ENCODE measurements around the gene KATNIP.

KATNIP gene

DNA sequence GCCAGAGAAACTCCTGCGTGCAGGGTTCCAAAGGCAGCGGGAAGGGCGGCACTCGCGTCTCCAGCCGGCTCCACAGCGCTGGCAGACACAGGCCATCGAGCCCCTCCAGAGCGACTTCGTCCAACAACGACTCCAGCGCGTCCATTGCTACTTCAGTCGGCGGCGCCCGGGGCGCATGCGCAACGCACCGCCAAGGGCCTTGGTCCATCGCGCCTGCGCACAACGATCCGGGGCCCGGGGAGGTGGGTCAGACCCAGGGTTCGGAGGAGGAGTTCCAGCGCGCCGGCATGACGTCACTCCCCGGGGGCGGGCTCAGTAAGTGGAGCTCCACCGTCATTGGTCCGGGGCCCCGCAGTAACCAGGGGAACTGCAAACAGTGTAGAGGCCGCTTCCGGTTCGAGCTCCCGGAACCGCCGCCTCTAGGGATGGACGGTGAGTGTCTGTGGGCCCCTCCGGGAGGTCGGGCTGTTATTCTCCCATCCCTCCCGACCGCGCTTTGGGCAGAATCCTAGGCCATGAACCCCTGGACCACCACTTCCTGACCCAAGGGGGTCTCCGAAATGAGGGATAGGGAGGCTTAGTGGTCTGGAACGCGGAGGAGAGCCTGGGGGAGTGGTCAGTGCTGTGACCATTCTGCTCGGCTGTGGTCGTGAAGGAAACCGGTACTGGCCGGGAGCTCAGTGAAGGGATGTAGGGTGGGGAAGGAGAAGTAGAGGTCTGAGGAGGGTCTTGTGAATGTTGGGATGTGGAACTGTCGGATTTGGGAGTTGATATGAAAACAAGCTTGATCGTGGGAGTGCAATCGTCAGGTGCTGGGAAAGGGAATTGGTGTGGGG lies at the start of gene KATNIP, which contains the start of gene GTF3C1:
TSS of gene KATNIP (plus strand) at position 399 of the 836 bp plus-strand sequence. CDS start at position 426, 27 bp downstream.
TSS of gene GTF3C1 (minus strand) at position 168 of the 836 bp plus-strand sequence. CDS start at position 145, 23 bp downstream.
- H3K27me3 ChIP-seq (ENCODE audit: control insufficient read depth, insufficient read depth, low read length): no peaks in the 10 kb centered on the region
- peak within 1 kb of the TSS; percentile 100 for H3K4me3 ChIP-seq (ENCODE audit: low read depth, low read length)
- H3K27ac ChIP-seq (ENCODE audit: low read depth, low read length): peak within 1 kb of the TSS; percentile 57
- H3K9me3 ChIP-seq (ENCODE audit: control insufficient read depth, insufficient read depth, low read length): no peaks in the 10 kb centered on the region
- peaks cover 16% of the 10 kb centered on the region for H3K36me3 ChIP-seq (ENCODE audit: control insufficient read depth, insufficient read depth, low read length)
- 0 out of 2 replicates have a peak, but pooled peaks cover 4% of the 10 kb centered on the region for H3K4me1 ChIP-seq (ENCODE audit: control insufficient read depth, insufficient read depth, low read length)
- H3K9ac ChIP-seq (ENCODE audit: low read depth, low read length): peak within 1 kb of the TSS; percentile 77

GRCh38 chr16:27500801-27501200 lies 49.1 kb upstream of the KATNIP start:
- H3K27me3 ChIP-seq (ENCODE audit: control insufficient read depth, insufficient read depth, low read length): no peaks in the 10 kb centered on the region
- H3K36me3 ChIP-seq (ENCODE audit: control insufficient read depth, insufficient read depth, low read length): peaks cover 100% of the 10 kb centered on the region
- H3K27ac ChIP-seq (ENCODE audit: low read depth, low read length): no peak overlapping the region
- H3K4me1 ChIP-seq (ENCODE audit: control insufficient read depth, insufficient read depth, low read length): no peaks in the 10 kb centered on the region
- H3K9me3 ChIP-seq (ENCODE audit: control insufficient read depth, insufficient read depth, low read length): no peaks in the 10 kb centered on the region
- H3K9ac ChIP-seq (ENCODE audit: low read depth, low read length): no peak overlapping the region
- H3K4me3 ChIP-seq (ENCODE audit: low read depth, low read length): no peak overlapping the region

- Histone ChIP-seq H3K9me3 (ENCODE audit: control insufficient read depth, insufficient read depth, low read length) (no peaks in the 10 kb centered on the region), H3K4me3 (ENCODE audit: low read depth, low read length) (no peak overlapping the region), H3K9ac (ENCODE audit: low read depth, low read length) (no peak overlapping the region), H3K27me3 (ENCODE audit: control insufficient read depth, insufficient read depth, low read length) (no peaks in the 10 kb centered on the region), H3K36me3 (ENCODE audit: control insufficient read depth, insufficient read depth, low read length) (peaks cover 100% of the 10 kb centered on the region), H3K4me1 (ENCODE audit: control insufficient read depth, insufficient read depth, low read length) (no peaks in the 10 kb centered on the region), H3K27ac (ENCODE audit: low read depth, low read length) (no peak overlapping the region)
Observed at GRCh38 chr16:27503662-27504061, 46.3 kb upstream of the KATNIP start.

- Histone ChIP-seq H3K4me3 (ENCODE audit: low read depth, low read length) (no peak overlapping the region), H3K4me1 (ENCODE audit: control insufficient read depth, insufficient read depth, low read length) (no peaks in the 10 kb centered on the region), H3K27ac (ENCODE audit: low read depth, low read length) (no peak overlapping the region), H3K27me3 (ENCODE audit: control insufficient read depth, insufficient read depth, low read length) (no peaks in the 10 kb centered on the region), H3K9me3 (ENCODE audit: control insufficient read depth, insufficient read depth, low read length) (no peaks in the 10 kb centered on the region), H3K9ac (ENCODE audit: low read depth, low read length) (no peak overlapping the region), H3K36me3 (ENCODE audit: control insufficient read depth, insufficient read depth, low read length) (peaks cover 96% of the 10 kb centered on the region)
Observed at GRCh38 chr16:27505297-27506236, 44.4 kb upstream of the KATNIP start.

DNA sequence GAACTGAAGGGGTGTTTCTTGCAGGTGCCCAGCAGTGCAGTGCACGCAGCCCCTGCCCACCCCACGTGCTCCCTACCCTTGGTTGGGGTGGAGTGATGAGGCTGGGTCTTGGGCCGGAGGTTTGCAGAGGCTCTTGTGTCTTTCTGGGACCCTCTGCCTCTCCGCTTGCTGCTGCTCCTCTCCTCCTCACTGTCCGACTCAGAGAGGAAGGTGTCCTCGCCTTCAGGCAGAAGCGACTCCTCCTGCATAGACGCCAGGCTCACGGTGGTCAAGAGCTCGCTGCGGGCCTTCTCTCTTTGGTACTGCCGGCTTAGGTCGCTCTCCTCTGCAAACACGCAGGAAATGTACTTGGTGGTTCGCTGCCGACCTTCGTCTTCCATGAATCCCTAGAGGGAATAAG lies 43.2 kb upstream of the KATNIP start:
- H3K4me1 ChIP-seq (ENCODE audit: control insufficient read depth, insufficient read depth, low read length): no peaks in the 10 kb centered on the region
- peaks cover 96% of the 10 kb centered on the region for H3K36me3 ChIP-seq (ENCODE audit: control insufficient read depth, insufficient read depth, low read length)
- no peak overlapping the region for H3K27ac ChIP-seq (ENCODE audit: low read depth, low read length)
- H3K4me3 ChIP-seq (ENCODE audit: low read depth, low read length): no peak overlapping the region
- H3K9ac ChIP-seq (ENCODE audit: low read depth, low read length): no peak overlapping the region
- no peaks in the 10 kb centered on the region for H3K9me3 ChIP-seq (ENCODE audit: control insufficient read depth, insufficient read depth, low read length)
- H3K27me3 ChIP-seq (ENCODE audit: control insufficient read depth, insufficient read depth, low read length): no peaks in the 10 kb centered on the region

DNA sequence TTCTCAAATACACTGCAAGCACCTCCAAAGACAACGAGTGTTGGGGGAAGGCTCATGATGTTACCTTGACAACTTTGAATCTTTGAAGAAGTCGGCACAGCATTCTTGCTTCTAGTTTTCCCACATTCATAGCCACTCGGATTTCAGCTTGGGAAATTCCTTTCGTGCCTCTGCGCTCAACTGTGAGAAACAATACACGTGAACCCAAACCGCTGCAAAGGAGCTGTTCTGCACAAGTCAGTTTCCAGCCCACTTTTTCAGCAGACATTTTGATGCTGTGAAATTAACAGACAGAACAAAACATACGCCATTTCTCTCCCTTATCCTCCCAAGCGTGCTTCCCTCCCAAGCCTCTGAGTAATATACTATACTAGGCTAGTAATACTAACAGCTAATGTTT lies 41.5 kb upstream of the KATNIP start:
- no peaks in the 10 kb centered on the region for H3K27me3 ChIP-seq (ENCODE audit: control insufficient read depth, insufficient read depth, low read length)
- H3K9ac ChIP-seq (ENCODE audit: low read depth, low read length): no peak overlapping the region
- no peak overlapping the region for H3K27ac ChIP-seq (ENCODE audit: low read depth, low read length)
- H3K36me3 ChIP-seq (ENCODE audit: control insufficient read depth, insufficient read depth, low read length): peaks cover 96% of the 10 kb centered on the region
- no peaks in the 10 kb centered on the region for H3K4me1 ChIP-seq (ENCODE audit: control insufficient read depth, insufficient read depth, low read length)
- no peaks in the 10 kb centered on the region for H3K9me3 ChIP-seq (ENCODE audit: control insufficient read depth, insufficient read depth, low read length)
- no peak overlapping the region for H3K4me3 ChIP-seq (ENCODE audit: low read depth, low read length)

DNA sequence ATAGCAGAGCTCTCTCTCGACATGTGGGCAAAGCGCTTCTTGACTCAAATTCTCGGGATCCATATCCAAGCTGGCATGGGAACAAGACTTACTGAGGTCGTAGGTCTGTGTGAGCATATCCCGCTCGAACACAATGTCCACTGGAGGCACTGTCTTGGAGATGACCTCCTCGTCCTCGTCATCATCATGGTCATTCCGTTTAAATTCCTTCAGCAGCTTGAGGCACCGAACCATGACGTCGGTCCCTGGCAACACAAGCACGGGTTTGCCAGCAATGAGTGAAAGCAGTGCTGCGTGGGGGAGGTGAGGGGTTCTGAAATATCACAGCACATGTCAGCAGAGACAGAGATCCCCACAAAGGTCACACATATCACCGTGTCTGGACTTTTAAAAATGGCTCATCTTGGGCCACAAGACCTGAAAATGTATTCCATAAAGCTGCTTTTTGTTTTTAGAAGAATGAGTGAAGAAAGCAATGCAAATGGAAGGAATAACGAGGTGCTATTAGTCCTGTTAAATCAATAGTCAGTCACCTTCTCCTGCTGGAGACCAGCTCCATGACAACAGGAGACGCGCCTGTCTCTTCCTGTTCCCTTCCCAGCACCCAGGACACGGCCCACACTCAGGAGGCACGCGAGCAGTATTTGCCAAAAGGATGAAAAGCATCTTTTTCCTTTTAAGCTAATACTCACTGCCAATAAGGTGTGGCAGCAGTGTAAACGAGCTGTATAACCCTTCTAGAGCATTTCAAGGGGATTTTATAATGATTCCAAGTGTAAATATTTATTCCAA lies 38.1 kb upstream of the KATNIP start:
- H3K9ac ChIP-seq (ENCODE audit: low read depth, low read length): no peak overlapping the region
- no peaks in the 10 kb centered on the region for H3K9me3 ChIP-seq (ENCODE audit: control insufficient read depth, insufficient read depth, low read length)
- H3K27me3 ChIP-seq (ENCODE audit: control insufficient read depth, insufficient read depth, low read length): no peaks in the 10 kb centered on the region
- H3K4me3 ChIP-seq (ENCODE audit: low read depth, low read length): no peak overlapping the region
- H3K36me3 ChIP-seq (ENCODE audit: control insufficient read depth, insufficient read depth, low read length): peaks cover 70% of the 10 kb centered on the region
- no peaks in the 10 kb centered on the region for H3K4me1 ChIP-seq (ENCODE audit: control insufficient read depth, insufficient read depth, low read length)
- no peak overlapping the region for H3K27ac ChIP-seq (ENCODE audit: low read depth, low read length)

DNA sequence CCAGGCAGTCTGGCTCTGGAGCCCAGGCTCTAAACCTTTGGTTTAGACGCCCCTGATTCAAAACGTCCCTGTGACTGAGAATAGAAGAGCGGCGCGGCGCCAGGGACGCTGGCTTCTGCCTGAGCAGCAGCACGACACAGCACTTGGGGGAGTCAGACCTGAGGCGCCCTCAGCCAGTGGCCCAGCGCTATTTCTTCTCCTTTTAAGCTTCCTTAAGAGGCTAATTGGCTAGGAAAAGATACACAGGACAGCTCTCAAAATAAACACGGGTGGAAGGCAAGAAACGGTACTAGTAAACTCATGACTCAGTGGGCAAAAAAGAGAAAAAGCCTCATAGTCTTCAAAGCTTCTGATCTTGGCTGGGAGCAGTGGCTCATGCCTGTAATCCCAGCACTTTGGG lies 35.1 kb upstream of the KATNIP start:
- Histone ChIP-seq H3K9ac (ENCODE audit: low read depth, low read length) (no peak overlapping the region), H3K4me3 (ENCODE audit: low read depth, low read length) (no peak overlapping the region), H3K36me3 (ENCODE audit: control insufficient read depth, insufficient read depth, low read length) (peaks cover 70% of the 10 kb centered on the region), H3K27me3 (ENCODE audit: control insufficient read depth, insufficient read depth, low read length) (no peaks in the 10 kb centered on the region), H3K27ac (ENCODE audit: low read depth, low read length) (no peak overlapping the region), H3K4me1 (ENCODE audit: control insufficient read depth, insufficient read depth, low read length) (no peaks in the 10 kb centered on the region), H3K9me3 (ENCODE audit: control insufficient read depth, insufficient read depth, low read length) (no peaks in the 10 kb centered on the region)

GRCh38 chr16:27515874-27516353 lies 34.0 kb upstream of the KATNIP start:
- no peak overlapping the region for H3K4me3 ChIP-seq (ENCODE audit: low read depth, low read length)
- H3K27ac ChIP-seq (ENCODE audit: low read depth, low read length): no peak overlapping the region
- H3K36me3 ChIP-seq (ENCODE audit: control insufficient read depth, insufficient read depth, low read length): peaks cover 61% of the 10 kb centered on the region
- H3K9ac ChIP-seq (ENCODE audit: low read depth, low read length): no peak overlapping the region
- no peaks in the 10 kb centered on the region for H3K4me1 ChIP-seq (ENCODE audit: control insufficient read depth, insufficient read depth, low read length)
- no peaks in the 10 kb centered on the region for H3K27me3 ChIP-seq (ENCODE audit: control insufficient read depth, insufficient read depth, low read length)
- no peaks in the 10 kb centered on the region for H3K9me3 ChIP-seq (ENCODE audit: control insufficient read depth, insufficient read depth, low read length)

GRCh38 chr16:27516365-27516764 lies 33.6 kb upstream of the KATNIP start:
- Histone ChIP-seq H3K27ac (ENCODE audit: low read depth, low read length) (no peak overlapping the region), H3K27me3 (ENCODE audit: control insufficient read depth, insufficient read depth, low read length) (no peaks in the 10 kb centered on the region), H3K9ac (ENCODE audit: low read depth, low read length) (no peak overlapping the region), H3K36me3 (ENCODE audit: control insufficient read depth, insufficient read depth, low read length) (peaks cover 61% of the 10 kb centered on the region), H3K9me3 (ENCODE audit: control insufficient read depth, insufficient read depth, low read length) (no peaks in the 10 kb centered on the region), H3K4me3 (ENCODE audit: low read depth, low read length) (no peak overlapping the region), H3K4me1 (ENCODE audit: control insufficient read depth, insufficient read depth, low read length) (no peaks in the 10 kb centered on the region)

Data from HUES48 (cell line).